Fibroblast of mammary gland (primary cell): ENCODE data around the gene GEMIN7.
A peak's percentile ranks its signal among the peaks of the same experiment; 100 is the strongest.
"Not testable (repeated sequence)": the region's sequence is repeated elsewhere in the genome, so short reads cannot be mapped to it uniquely, and the experiment has no call there.

ENCODE experiments used
- DNase-seq: peaks from one replicate; pipeline ENCODE4 v3.0.0-alpha.2; 2010; ENCODE audit warnings: low read depth
- H3K4me3 ChIP-seq: 2 replicates; pipeline ENCODE4 v1.5.1; 2011; ENCODE audit warnings: low read depth, mild to moderate bottlenecking, low read length, moderate library complexity; ENCODE audit not compliant: control insufficient read depth
- TF ChIP-seq, protein P1 (sequence below): conservative IDR thresholded peaks from 2 replicates; pipeline ENCODE4 v1.5.1; 2011; ENCODE audit warnings: low read depth, low read length, inconsistent platforms; ENCODE audit not compliant: control insufficient read depth, insufficient read depth

GEMIN7 gene

GRCh38 chr19:45115809-45116615 lies 37.0 kb downstream of the GEMIN7 start:
- H3K4me3 ChIP-seq, result no peak overlapping the region
- TF ChIP-seq, protein P1, sequence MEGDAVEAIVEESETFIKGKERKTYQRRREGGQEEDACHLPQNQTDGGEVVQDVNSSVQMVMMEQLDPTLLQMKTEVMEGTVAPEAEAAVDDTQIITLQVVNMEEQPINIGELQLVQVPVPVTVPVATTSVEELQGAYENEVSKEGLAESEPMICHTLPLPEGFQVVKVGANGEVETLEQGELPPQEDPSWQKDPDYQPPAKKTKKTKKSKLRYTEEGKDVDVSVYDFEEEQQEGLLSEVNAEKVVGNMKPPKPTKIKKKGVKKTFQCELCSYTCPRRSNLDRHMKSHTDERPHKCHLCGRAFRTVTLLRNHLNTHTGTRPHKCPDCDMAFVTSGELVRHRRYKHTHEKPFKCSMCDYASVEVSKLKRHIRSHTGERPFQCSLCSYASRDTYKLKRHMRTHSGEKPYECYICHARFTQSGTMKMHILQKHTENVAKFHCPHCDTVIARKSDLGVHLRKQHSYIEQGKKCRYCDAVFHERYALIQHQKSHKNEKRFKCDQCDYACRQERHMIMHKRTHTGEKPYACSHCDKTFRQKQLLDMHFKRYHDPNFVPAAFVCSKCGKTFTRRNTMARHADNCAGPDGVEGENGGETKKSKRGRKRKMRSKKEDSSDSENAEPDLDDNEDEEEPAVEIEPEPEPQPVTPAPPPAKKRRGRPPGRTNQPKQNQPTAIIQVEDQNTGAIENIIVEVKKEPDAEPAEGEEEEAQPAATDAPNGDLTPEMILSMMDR, result no peak
- DNase-seq, result no peak

DNA sequence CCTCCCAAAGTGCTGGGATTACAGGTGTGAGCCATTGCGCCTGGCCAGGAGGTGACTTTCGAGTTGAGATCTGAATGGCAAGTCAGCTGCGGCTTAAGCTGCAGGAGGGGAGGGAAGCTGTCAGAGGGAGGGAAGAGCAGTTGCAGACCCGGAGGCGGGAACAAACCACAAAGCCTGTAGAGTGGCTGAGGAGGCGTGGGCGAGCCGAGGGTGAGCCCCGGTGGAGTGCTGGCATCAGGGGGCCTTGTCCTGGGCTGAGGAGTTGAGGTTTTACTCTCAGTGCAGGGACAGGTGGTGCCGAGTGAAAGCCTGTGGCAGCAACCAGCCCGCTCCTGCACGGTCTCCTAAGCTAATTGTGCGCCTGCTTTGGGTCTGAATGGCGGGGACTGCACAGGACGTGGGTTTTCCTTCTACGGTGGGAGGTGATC lies 38.1 kb downstream of the GEMIN7 start:
- DNase-seq, result peak; percentile 31
- no peak overlapping the region for H3K4me3 ChIP-seq
- TF ChIP-seq, protein P1, result no peak

- DNase-seq, result no peak
- H3K4me3 ChIP-seq, result no peak overlapping the region
- TF ChIP-seq, protein P1, result no peak
These were observed 38.6 kb downstream of the GEMIN7 start for GRCh38 chr19:45117671-45118070.

- no peak overlapping the region for H3K4me3 ChIP-seq
- TF ChIP-seq, protein P1, result no peak
- no peak for DNase-seq
These were observed 39.0 kb downstream of the GEMIN7 start for GRCh38 chr19:45118106-45118505.

DNA sequence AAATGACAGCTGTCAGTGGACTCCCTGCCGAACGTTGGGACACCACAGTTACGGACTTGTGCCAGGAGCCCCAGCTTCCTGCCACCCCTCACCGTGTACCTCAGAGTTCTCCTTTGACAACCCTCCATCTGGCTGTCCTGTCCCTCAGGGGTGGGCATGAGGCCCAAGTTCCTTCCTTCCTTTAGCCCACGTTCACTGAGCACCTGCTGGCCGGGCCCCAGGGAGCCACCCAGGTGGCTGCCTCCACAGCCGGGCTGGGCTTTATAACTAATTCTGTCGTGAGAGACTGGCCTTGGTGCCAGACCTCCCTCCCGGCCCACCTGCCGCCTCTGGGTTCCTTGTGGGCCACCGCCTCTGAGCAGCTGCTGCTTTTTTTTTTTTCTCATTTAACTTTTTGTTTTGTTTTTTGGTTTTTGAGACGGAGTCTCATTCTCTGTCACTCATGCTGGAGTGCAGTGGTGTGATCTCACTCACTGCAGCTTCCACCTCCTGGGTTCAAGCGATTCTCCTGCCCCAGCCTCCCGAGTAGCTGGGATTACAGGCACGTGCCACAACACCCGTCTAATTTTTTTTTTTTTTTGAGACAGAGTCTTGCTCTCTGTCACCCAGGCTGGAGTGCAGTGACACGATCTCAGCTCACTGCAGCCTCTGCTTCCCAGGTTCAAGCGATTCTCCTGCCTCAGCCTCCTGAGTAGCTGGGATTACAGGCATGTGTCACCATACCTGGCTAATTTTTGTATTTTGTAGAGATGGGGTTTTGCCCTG lies 39.7 kb downstream of the GEMIN7 start:
- DNase-seq, H3K4me3 ChIP-seq: not testable (repeated sequence)

- DNase-seq, result no peak
- H3K4me3 ChIP-seq, result no peak overlapping the region
- TF ChIP-seq, protein P1, result no peak
These were observed 40.5 kb downstream of the GEMIN7 start for GRCh38 chr19:45119582-45119981.

DNA sequence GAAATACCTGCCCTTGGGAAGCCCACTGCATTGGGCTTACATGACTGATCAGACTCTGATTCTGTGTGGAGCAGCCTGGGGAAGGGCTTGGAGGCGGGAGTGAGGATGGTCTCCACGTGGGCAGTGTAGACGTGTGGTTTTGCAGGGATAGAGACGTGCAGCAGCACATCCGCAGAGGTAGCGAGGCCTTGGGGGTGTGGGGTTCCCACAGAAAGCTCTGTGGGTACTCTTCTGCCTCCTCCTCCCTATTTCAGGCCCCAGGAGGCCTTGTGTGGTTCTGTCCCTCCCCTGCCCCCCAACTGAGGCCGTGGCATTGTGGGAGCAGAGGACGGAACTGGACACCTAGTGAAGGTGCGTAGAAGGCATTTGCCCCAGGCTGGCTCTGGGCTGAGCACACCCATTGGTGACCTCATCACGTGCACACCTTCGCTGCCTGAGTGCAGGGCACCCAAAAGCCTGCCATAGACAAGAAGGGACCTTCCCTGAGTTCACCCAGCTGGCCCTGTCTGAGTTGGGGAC lies 42.8 kb downstream of the GEMIN7 start:
- TF ChIP-seq, protein P1, result no peak
- DNase-seq, result no peak
- no peak overlapping the region for H3K4me3 ChIP-seq
